Measurements from ENCODE around the gene EFNA1. TPM values are rescaled to one million over a fixed set of nuclear protein-coding genes. Genes with fewer than 3 reads are reported as not detected.

The EFNA1 gene
- total RNA-seq, 1 donor from 2014 or later = 26.1 TPM

- H3K27me3 Mint-ChIP-seq = peaks cover 4% of the 10 kb centered on the region
These were observed 36.3 kb upstream of the EFNA1 start for GRCh38 chr1:155091071-155092051.

GRCh38 chr1:155092131-155092530 lies 35.5 kb upstream of the EFNA1 start:
- Mint-ChIP-seq H3K4me3 (no peak overlapping the region), H3K4me1 (ENCODE audit: unreplicated experiment) (peaks cover 36% of the 10 kb centered on the region), H3K27ac (no peak overlapping the region), H3K36me3 (no peaks in the 10 kb centered on the region), H3K9me3 (no peaks in the 10 kb centered on the region), H3K27me3 (peaks cover 4% of the 10 kb centered on the region)
- TF ChIP-seq, protein P1, sequence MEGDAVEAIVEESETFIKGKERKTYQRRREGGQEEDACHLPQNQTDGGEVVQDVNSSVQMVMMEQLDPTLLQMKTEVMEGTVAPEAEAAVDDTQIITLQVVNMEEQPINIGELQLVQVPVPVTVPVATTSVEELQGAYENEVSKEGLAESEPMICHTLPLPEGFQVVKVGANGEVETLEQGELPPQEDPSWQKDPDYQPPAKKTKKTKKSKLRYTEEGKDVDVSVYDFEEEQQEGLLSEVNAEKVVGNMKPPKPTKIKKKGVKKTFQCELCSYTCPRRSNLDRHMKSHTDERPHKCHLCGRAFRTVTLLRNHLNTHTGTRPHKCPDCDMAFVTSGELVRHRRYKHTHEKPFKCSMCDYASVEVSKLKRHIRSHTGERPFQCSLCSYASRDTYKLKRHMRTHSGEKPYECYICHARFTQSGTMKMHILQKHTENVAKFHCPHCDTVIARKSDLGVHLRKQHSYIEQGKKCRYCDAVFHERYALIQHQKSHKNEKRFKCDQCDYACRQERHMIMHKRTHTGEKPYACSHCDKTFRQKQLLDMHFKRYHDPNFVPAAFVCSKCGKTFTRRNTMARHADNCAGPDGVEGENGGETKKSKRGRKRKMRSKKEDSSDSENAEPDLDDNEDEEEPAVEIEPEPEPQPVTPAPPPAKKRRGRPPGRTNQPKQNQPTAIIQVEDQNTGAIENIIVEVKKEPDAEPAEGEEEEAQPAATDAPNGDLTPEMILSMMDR (conservative IDR thresholded peaks at IDR 0.05) = no peak
- DNase-seq (ENCODE audit: extremely low spot score, unreplicated experiment) = no peak

More at GRCh38 chr1:155091071-155092051, 36.3 kb upstream of the EFNA1 start:
- peak; percentile 91 for DNase-seq (ENCODE audit: extremely low spot score, unreplicated experiment)
- no peaks in the 10 kb centered on the region for H3K36me3 Mint-ChIP-seq
- H3K4me3 Mint-ChIP-seq = no peak overlapping the region
- H3K27ac Mint-ChIP-seq = no peak overlapping the region
- H3K4me1 Mint-ChIP-seq (ENCODE audit: unreplicated experiment) = peaks cover 36% of the 10 kb centered on the region
- no peaks in the 10 kb centered on the region for H3K9me3 Mint-ChIP-seq
- TF ChIP-seq, protein P1 (conservative IDR thresholded peaks at IDR 0.05) = peak; percentile 98

- H3K27ac Mint-ChIP-seq = peak overlapping the region; percentile 50
- H3K4me1 Mint-ChIP-seq (ENCODE audit: unreplicated experiment) = peaks cover 31% of the 10 kb centered on the region
- no peaks in the 10 kb centered on the region for H3K9me3 Mint-ChIP-seq
- H3K36me3 Mint-ChIP-seq = no peaks in the 10 kb centered on the region
- no peak overlapping the region for H3K4me3 Mint-ChIP-seq
- TF ChIP-seq, protein P1 (conservative IDR thresholded peaks at IDR 0.05) = no peak
- DNase-seq (ENCODE audit: extremely low spot score, unreplicated experiment) = no peak
- peaks cover 4% of the 10 kb centered on the region for H3K27me3 Mint-ChIP-seq
These were observed 35.0 kb upstream of the EFNA1 start for GRCh38 chr1:155092641-155093040.

- no peaks in the 10 kb centered on the region for H3K9me3 Mint-ChIP-seq
- no peaks in the 10 kb centered on the region for H3K36me3 Mint-ChIP-seq
- DNase-seq (ENCODE audit: extremely low spot score, unreplicated experiment) = no peak
- H3K4me1 Mint-ChIP-seq (ENCODE audit: unreplicated experiment) = peaks cover 28% of the 10 kb centered on the region
- peak overlapping the region; percentile 17 for H3K4me3 Mint-ChIP-seq
- TF ChIP-seq, protein P1 (conservative IDR thresholded peaks at IDR 0.05) = peak; percentile 49
- H3K27ac Mint-ChIP-seq = peak overlapping the region; percentile 50
- H3K27me3 Mint-ChIP-seq = peaks cover 4% of the 10 kb centered on the region
These were observed 33.6 kb upstream of the EFNA1 start for GRCh38 chr1:155093911-155094621.

DNA sequence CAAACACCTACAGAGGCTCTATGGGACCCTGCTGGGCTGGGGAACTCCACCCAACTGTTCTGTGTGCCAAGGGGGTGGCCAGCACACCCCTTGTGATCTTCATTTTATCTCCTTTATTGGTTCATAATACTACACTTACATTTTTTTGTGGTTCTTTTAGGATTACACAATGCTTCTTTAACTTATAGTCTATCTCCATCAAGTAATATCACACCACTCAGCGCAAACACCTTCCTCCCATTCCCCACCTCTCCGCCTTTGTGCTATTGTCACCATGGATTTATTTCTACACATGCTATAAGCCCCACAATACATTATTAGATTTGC lies 33.1 kb upstream of the EFNA1 start:
- H3K9me3 Mint-ChIP-seq = no peaks in the 10 kb centered on the region
- DNase-seq (ENCODE audit: extremely low spot score, unreplicated experiment) = no peak
- no peak overlapping the region for H3K4me3 Mint-ChIP-seq
- H3K36me3 Mint-ChIP-seq = no peaks in the 10 kb centered on the region
- H3K27ac Mint-ChIP-seq = peak overlapping the region; percentile 50
- peaks cover 4% of the 10 kb centered on the region for H3K27me3 Mint-ChIP-seq
- H3K4me1 Mint-ChIP-seq (ENCODE audit: unreplicated experiment) = peaks cover 28% of the 10 kb centered on the region
- TF ChIP-seq, protein P1 (conservative IDR thresholded peaks at IDR 0.05) = no peak
